ENCODE measurements around the gene AP1M1.

AP1M1 gene

DNA sequence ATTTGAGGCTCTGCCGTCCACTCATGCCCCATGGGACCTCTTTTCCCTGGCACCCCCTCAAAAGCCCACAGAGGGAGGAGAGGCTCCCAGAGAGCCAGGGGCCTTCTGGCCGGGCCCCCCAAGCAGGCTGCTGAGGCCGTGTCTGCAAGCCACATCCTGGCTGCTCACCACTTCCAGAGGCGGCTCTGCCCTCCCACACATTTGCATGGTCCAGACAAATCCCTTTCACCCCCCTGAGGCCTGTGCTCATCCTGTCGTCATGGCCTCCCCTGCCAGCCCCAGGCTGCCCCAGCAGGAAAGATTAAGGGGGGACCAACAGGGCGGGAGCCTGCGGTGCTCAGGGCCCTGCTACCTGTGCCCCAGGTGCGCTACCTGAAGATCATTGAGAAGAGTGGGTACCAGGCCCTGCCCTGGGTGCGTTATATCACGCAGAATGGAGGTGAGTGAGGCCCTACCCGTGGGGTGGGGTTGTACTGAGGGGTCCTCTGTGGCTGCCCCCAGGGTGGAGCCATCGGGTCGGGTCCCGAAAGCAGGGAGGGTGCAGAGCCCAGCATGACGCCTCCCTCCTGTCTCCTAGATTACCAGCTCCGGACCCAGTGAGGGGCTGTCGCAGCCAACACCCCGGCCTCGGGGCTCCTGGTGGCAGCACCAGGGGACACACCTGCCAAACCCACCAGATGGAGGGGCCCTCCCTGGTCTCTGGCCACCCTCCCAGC lies 36.3 kb downstream of the AP1M1 start:
- no peak for DNase-seq

DNA sequence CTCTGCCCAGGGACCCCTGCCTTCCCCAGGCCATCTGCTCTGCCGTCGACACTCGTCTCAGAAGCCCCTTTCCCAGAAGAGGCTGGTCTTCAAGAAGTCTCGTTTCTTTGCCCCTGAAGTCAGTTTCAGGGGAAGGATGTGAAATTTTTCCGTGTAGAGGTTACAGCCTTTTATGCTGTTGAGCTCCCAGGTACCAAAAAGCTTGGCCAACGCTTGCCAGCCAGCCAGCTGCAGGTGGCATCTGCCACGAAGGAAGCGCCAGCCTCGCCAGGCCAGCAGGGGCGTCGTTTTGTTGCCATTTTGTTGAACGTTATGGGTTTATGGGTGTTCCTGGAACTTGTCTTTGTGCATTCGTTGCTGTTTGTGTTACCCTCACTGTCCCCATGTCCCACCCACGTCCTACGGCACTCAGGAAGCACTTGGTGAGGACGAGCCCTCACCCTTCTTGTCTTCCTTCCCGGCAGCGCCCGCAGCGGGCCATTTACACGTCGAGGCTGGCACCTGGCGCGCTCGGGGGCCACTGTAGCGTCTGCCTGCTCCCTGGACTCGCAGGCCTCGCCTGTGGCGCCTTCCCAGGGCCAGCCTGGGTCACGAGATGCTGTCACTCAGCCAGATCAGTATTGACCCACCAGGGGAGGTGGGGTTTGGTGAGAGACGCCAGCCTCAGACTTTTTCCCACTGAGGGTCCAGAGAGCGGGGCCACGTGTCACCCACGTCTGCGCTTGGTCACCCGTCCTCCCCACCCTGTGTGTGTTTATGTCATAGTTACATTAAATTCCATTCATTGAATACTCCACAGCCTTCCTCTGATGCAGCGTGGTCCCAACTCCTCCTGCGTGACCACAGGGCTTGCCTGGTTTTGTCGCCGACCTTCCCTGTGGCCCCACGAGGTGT lies 37.1 kb downstream of the AP1M1 start:
- no peak for DNase-seq

DNA sequence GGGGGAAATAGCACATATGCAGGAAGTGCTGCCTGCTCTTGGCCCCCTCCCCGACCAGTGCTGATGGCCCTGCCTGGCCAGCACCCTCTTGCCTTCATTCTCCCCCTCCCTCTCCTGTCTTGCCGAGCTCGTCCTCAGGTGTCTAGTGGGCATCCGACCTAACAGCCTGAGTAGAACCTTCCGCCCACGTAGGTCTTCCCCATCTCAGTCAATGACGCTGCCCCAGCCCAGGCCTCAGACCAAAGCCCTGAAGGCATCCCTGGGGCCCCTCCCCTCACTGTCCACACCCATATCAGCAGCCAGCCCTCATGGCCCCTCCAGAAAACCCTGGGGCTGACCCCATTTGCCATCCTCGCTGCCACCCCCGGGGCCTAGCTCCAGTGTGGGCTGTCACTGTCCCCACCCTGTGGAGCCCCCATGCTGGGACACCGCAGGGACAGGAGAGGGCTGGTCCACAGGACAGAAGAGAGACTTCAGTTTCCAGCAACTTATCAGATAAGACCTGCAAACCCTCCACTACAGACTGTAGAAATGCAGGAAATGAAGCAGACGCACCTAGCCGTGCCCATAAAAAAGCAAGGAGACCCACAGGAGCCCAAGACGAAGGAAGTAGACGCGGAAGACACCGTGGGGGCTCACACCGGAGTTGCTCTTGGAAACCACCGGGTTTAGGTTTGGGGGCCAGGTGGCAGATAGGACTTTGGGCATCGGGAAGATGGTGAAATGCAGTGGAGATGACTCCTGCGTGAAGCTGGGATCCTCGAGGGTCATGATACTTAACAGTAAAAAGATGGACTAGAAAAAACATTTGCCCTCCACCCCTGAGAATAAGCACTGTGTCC lies 38.3 kb downstream of the AP1M1 start:
- DNase-seq, result no peak

DNA sequence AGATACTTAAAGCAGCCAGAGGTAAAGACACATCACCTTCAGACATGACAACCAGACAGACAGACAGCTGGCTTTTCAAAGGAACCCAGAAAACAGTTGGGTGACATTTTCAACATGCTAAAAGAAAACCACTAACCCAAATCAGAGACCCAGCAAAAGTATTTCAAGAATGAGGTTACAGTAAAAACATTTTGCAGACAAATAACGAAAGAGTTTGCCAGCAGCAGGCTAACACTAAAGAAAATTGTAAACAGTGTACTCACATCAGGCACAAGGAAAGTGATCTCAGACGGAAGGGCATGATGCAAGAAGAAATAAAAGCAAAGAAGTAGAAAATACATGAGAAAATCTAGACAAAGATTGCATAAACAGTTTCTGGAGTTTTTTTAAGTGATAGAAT lies 46.4 kb downstream of the AP1M1 start:
- peak; percentile 35 for DNase-seq

DNA sequence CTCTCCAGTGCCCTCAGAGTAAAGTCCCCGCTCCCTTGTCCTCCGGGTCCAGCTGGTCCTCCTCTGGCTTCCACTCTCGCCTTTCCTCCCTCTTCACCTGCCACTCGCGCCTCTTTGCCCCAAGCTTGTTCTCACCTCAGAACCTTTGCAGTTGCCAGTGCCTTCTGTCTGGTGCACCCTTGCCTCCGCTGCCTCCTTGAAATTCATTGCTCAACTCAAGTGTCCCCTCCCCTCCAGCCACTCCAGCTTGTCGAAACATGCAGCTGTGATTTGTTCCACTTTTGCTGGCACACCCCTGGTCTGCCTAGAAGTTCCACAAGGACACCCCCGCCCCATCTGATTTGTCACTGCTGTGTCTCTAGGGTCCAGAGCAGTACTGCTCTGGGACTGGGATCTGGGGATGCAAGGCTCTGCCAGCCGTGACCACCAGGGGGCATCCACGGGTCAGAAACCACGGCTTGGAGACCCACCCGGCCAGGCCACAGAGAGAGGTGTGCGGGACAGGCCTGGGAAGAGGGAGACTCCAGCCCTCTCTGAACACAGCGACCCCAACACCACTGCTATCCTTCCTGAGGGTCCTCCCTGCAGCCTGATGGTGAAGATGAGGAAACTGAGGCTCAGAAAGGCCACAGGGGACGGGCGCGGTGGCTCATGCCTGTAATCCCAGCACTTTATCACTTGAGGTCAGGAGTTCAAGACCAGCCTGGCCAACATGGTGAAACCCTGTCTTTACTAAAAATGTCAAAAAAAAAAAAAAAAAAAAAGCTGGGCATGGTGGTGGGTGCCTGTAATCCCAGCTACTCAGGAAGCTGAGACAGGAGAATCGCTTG lies 49.9 kb downstream of the AP1M1 start:
- DNase-seq, result peak; percentile 68

DNA sequence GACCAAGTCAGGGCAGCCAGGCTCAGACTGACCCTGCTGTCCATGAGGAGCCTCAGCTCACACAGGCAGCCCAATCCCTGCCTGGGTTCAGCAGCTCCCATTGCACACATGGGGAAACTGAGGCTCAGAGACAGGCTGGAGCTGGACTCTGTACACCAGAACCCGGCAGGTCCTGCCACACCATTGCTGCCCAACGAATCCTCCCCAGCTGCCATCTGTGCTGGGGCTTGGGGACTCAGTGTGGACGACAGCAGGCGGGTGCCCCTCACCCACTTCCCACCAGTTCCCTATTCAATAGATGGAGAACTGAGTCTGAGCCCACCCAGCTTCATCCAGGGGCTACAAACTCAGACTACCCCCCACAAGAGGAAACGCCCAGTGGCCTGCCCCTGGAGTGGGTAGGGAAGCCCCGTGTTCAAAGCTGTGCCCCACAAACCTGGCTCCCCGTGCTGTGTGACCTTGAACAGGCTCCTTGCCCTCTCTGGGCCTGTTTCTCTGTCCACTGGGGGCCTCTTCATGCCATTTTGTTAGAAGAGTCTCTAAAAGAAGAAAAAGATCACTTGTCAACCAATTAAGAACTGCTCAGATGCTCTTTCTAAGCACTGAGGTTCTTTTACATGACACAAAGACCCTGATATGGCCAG lies 50.8 kb downstream of the AP1M1 start:
- no peak for DNase-seq

DNA sequence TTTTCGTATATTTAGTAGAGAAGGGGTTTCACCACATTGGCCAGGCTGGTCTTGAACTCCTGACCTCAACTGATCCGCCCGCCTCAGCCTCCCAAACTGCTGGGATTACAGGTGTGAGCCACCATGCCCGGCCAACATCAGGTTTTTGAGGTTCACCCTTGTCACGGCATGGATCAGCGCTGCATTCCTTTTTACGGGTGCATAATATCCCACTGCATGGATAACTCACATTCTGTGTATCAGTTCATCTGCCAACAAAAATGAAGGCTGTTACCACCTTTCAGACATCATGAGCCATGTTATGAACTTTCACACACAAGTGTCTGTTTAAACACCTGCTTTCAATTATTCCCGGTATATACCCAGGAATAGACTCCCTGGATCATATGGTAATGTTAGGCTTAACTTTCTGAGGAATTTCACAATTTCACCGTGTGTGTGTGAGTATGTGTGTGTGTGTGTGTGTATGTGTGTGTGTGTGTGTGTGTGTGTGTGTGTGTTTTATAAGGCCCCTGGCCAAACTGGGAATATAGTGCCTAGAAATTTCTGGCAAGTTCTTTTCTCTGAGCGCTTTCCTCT lies 52.2 kb downstream of the AP1M1 start:
- DNase-seq, result peak; percentile 75

DNA sequence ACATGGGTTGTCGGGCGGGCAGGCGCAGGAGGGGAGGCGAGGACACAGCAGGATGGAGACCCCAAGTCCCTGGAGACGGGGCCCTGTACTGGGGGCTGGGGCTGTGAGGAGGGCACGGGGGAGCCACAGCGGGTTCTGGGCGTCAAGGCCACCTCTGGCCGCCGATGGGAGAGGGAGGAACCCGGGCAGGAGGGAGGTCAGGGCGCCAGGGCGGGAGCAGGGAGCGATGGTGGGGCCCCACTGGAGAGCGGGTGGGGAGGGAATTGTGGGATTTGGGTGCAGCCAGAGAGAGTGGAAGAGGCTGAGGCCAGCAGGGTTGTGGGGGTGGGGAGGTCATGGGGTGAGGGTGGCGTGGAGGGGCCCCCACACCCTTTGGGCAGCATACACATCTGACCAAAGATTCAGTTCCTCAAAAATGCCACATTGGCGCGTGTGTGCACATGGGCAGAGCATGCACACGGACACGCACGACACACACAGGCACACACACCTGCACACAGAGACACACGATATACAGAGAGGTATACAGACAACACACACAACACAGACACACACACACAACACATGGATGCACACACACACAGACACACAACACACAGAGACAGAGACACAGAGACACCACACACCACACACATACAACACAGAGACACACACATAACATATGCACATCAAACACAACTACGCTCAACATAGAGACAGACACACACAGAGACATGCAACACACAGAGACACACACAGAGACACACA lies 54.9 kb downstream of the AP1M1 start:
- no peak for DNase-seq

DNA sequence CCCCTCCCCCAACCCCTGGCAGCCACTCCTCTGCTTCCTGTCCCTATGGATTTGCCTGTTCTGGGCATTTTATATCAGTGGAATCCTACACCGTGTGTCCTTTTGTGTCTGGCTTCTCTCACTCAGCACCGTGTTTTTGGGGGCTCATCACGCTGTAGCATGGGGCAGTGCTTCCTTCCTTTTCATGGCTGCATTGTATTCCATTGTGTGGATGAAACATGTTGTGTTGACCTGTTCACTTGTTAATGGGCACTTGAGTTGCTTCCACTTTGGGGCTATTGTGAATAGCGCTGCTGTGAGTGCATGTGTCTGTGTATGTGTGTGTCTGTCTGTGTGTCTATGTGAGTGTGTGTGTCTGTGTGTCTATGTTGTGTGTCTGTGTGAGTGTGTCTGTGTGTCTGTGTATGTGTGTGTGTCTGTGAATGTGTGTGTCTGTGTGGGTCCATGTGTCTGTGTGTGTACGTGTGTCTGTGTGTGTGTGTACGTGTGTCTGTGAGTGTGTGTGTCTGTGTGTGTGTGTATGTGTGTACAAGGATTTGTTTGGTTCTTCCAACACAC lies 57.2 kb downstream of the AP1M1 start:
- no peak for DNase-seq

DNA sequence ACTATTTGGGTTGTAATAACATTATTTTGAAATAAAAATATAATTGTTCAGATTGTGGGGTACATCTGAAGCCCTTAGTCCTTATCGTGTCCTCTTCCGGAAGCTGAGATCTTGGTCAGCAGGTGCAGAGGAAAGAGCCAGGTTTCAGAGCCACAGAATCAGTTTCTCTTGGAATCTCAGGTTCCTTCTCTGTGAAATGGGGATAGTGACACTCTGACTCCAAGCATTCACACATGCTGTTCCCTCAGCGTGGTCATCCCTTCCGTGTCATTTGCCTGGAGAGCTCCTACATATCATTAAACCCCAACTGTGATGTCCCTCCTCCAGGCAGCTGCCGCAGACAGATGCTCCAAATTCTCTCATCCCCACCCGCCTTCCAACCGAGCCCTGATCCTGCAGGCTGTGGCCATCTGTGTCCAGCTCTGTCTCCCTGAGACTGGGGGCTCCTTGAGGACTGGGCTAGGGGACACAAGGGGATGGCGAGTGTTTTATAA lies 59.8 kb downstream of the AP1M1 start:
- no peak for DNase-seq

DNA sequence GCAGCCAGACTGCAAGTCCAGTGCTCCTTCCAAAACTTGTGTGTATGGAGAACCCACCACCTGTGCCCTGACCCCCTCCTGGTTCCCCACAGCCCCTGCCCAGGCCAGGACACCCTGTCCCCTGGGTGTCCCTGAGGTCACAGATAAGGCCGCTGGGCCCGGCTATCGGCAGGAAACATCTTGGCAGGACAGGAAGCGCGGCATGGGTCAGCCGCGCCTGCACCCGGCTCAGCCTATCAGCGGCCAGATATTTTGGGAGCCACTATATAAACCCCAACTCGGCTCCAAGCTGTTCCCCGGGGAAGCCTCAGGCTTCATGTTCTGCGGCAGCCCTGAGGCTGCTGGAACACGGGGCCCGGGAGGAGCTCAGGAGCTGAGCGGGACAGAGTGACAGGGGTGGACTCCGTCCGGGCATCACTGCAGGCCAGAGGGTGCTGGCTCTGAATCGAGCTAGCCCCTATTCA lies 60.8 kb downstream of the AP1M1 start:
- DNase-seq, result no peak

DNA sequence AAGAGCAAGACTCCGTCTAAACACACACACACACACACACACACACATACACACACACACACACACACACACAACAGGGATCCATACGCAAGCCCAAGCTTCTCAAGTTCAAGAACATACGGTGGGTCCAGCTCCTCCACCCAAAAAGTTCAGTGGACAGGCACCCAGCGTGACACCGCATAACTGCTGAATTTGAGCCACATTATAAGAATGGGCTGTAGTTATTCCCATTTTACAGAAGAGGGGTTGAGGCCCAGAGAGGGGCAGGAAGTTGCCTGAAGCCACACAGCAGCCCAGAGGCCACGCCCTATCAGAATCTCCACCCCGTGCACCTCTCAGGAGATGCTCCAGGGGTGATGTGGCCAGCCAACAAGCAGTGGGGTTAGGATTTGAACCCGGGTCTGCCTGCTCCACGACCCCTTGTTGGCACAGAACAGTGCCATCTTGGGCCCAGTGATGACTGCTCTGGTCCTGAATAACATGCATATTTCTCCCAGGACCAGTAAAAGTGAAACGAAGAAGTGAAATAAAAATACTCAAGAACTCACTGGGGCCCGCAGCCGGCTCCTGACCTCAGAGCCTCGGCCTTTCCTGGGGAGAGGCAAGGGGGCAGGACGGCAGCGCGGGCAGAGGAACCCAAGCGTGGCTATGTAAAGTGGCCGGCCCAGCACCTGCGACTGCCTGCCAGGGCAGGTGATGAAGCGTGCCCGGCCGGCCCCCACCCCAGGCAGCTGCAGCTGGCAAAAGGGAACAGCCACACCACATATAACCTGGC lies 61.9 kb downstream of the AP1M1 start:
- DNase-seq, result no peak

DNA sequence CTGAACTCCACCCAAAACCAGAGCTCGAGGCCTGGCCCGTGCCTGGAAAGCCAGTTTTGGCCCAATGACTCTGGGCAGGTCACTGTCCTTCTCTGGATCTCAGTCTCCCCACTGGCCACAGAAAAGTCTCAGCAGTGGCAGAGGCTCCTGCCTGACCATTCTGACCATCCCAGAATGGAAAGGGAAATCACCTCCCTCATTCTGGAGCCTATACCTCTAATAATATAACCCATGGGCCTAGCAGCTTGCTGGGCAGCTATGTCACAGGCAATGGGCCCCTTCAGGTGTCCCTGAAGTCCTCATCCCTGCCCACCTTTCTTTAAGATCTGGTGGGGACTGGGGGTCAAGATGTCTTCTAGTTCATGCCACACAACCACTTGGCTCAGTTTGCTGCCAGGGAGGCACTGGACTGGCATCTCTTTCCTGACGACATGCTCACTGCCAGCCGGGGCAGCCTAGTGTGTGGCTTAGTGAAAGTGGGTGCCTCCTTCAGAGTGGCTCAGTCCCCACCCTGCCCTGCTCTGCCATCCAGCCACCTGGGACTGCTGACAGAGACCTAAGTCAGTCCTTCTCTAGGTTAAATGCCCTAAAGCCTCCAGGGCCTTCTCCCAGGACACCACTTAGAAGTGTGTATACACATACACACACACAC lies 62.6 kb downstream of the AP1M1 start:
- DNase-seq, result no peak

DNA sequence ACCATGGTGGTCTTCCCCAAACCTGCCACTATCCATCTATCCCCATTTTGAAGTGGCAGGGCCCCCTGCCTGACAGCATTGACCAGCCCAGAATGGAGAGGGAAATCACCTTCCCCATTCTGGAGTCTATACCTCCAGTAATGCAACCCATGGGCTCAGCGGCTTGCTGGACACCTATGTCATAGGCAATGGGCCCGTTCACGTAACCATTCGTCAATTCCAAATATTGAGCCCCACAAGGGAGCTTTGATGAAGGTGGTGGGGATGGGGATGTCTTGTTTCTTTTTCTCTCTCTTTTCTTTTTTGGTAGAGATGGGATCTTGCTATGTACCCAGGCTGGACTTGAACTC lies 63.1 kb downstream of the AP1M1 start:
- no peak for DNase-seq

DNA sequence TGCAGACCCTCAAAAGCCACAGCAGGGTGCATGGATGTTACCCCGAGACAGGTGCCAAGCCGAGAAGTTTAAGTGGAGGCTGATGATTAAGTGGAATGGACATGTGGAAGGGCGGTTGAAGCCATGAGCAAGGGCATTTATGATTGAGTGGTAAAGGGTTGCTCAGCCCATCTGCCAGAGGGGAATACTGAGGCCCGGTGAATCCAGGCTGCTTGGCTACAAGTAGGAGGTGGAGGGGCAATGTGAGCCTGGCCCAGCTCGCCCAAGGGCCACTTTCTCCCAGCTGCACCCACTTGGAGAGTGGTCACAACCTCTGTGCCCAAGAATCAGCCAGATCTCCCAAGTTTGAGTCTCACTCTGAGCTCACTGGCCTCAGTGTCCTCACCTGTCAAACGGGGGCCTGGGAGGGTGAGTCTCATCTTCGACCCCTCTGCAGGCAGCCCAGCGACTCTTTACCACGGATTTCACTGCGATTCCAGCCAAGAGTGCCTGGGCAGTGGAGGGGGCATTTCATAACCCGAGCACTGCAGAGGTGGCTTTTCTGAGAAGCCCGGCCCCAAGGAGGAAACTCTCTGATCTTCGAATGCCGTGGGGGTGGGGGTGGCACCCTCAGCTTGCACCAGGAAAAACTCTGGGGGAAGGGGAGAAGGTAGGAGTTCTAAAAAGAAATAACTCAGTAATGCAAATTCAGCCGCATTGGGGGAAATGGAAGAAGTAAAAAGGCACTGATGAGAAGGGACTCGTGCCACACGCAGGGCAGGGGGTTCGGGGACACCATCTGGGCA lies 64.1 kb downstream of the AP1M1 start:
- no peak for DNase-seq

DNA sequence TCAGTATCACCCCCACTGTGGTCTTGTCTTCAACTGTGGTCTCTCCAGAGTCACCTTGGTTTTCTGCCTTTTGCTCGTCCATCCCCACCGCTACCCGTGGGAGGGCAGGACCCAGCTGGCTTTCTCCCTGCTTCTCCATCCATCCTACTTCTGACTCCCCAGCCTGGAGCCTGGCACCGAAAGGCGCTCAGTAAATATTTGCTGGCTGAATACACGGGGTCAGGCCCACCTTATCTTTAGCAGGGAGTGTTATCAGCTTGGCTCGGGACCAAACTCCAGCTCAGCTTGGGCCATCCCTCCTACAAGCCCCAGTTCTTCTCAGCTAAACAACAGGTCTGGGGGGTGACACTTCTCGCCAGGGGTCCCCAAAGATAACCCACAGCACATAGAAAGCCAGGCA lies 64.9 kb downstream of the AP1M1 start:
- DNase-seq, result no peak

DNA sequence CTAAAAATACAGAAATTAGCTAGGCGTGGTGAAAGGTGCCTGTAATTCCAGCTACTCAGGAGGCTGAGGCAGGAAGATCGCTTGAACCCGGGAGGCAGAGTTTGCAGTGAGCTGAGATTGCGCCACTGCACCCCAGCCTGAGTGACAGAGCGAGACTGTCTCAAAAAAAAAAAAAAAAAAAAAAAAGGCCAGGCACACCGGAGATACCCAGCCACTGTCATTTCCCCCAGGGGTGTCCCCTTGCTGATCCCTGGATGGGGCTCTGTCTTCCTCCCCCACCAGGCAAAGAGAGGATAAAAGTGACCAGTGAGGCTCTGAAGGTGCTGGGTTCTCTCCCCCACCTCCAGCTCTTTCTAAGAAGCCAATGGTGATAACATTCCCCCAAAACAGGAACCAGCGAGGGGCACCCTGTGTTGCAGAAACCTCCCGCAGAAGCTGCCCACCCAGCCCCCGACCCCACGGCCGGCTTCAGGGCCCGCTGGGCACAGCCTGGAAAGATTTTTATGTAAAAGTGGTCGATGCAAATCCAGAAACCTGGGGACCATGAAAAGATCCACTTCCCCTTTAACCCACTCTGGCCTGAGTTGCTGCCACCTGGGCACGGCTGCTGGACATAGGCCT lies 65.5 kb downstream of the AP1M1 start:
- DNase-seq, result no peak

DNA sequence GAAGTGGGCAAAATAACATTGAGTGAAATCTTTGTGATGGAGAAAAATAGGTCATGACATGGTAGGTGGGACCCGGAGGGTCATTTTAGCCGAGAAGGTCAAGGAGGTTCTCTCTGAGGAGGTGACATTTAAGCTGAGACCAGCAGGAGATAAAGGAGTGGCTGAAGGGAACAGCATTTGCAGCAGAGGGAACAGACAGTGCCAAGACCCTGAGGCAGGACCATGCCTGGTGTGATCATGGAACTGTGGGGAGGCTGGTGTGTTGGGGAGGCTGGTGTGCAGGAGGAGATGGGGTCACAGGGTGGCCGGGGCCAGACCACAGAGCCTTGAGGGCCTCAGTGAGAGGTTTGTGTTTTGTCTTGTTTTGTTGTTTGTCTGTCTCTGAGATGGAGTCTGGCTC lies 67.5 kb downstream of the AP1M1 start:
- DNase-seq, result no peak

Measured in fibroblast of skin of right quadriceps (primary cell).